Hematopoietic multipotent progenitor cell treated with erythropoietin and hydrocortisone succinate and interleukin-3 and kit ligand, for 15 days (in vitro differentiated cells): ENCODE data around the gene MRM2.

Experiments used
- DNase-seq: peaks from one replicate; pipeline ENCODE4 v3.0.0-alpha.2; 2015; ENCODE audit warnings: low spot score

The MRM2 gene

GRCh38 chr7:2266911-2267310 lies 24.9 kb upstream of the MRM2 start:
- no peak for DNase-seq

DNA sequence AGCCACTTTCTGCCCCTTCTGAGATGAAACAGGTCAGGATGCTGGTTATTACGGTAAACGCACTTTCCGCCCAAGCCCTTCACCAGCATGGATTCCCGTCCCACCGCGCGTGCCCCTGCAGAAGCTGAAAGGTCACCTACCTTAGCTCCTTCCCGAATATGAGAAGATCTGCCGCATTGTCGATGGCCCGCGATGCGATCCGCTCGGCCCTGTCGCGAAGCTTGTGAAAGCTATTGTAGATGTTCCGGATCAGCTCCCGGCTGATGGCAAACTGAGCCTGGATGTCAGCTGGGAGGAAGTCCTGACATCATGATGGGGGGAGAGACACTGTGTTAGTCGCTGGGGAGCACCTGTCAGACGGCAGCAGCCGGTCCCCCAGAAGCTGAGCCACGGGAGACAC lies 22.2 kb upstream of the MRM2 start:
- DNase-seq, result no peak

DNA sequence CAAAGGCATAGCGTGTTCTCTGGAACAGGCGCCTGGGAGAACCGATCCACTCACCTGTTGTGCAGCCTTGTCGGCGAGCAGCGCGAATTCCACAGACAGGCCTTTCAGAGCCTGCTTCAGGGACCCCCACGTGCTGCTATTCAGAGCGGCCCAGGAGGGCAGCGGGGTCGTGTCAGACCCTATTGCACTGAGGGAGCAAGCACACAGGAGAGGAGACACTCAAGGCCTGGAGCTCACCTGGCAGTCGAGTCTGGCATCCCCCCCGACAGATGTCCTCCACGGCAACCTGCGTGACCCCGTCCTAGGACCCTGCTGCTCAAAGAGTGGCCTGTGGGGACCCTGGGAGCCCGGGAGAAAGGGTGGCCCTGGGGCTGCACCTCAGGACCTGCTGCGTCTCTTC lies 21.2 kb upstream of the MRM2 start:
- DNase-seq, result no peak

- no peak for DNase-seq
Measured at GRCh38 chr7:2261611-2262010, 19.6 kb upstream of the MRM2 start.

GRCh38 chr7:2260820-2261219 lies 18.8 kb upstream of the MRM2 start:
- DNase-seq, result no peak

GRCh38 chr7:2259480-2259879 lies 17.5 kb upstream of the MRM2 start:
- DNase-seq, result no peak

DNA sequence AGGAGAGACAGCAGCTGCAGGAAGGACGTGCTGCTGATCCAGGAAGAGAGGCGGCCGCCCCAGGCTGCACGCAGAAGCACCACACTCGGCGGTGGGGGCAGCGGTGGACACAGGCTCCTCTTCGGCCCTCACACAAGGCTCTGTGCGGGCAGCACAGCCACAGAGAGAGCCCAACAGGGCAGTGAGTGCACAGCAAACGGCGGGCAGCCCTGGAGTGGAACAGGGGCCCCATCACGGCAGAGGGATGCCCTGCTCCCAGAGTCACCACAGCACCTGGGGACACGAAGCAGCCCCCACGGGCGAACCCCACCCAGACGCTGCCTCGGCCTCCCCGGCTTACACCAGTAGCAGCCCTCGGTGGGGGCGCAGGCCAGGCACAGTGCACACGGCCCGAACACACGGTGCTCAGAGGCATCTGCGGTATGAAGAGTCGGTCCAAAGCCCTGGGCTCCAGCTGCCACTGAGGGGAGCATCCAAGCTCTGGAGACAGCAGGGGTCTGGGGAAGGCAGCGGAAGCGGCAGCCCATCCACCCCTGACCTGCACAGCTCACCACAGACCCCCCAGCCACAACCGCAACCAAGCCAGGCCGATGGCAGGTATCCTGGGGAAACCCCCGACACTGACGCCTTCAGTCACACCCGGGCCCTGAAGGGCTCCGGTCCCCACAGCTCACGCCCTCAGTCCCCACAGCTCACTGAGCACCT lies 16.8 kb upstream of the MRM2 start:
- DNase-seq, result no peak

DNA sequence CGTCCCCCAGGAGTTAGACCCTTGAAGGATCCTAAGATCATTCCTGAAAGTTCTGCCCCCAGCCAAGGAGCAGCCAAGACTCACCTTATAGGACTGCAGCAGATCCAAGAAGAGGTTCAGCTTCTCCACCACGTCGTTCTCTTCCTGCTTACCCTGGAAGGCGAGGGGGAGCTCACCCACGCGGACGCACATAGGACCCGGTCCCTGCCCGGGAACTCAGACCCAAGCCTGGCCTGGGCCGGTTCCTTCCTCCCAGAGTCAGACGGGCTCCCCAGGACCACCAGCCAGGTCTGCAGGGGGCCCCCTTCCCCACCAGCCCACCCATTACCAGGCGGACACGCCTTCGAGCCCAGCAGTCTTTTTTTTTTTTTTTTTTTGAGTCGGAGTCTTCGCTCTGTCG lies 15.6 kb upstream of the MRM2 start:
- no peak for DNase-seq

GRCh38 chr7:2257046-2257551 lies 15.1 kb upstream of the MRM2 start:
- DNase-seq, result no peak

GRCh38 chr7:2256306-2257045 lies 14.5 kb upstream of the MRM2 start:
- DNase-seq, result no peak

GRCh38 chr7:2255145-2256139 lies 13.4 kb upstream of the MRM2 start:
- no peak for DNase-seq

- DNase-seq, result no peak
Measured at GRCh38 chr7:2254429-2255144, 12.6 kb upstream of the MRM2 start.

GRCh38 chr7:2253525-2254244 lies 11.7 kb upstream of the MRM2 start:
- DNase-seq, result no peak

DNA sequence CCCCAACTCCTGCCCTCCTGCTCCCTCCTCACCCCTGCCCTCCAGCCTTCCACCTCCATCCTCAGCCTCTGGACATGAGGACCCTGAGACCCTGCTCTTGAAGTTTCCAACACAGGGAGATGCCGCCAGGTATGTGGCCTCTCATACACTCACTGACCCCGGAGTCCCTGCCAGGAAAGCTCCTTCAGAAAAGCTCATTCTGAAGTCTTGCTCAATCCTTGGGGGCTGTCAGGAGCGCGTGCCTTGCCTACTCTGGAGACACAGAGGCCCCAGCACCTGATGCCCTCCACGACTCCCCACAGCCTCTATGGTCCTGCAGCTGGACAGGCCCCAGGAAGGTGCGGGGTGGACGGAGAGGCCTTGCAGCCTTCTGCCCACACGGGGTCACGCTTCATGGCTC lies 11.0 kb upstream of the MRM2 start:
- DNase-seq, result no peak

GRCh38 chr7:2251841-2252771 lies 10.1 kb upstream of the MRM2 start:
- DNase-seq, result no peak

- no peak for DNase-seq
Measured at GRCh38 chr7:2251381-2251780, 9.4 kb upstream of the MRM2 start.

DNA sequence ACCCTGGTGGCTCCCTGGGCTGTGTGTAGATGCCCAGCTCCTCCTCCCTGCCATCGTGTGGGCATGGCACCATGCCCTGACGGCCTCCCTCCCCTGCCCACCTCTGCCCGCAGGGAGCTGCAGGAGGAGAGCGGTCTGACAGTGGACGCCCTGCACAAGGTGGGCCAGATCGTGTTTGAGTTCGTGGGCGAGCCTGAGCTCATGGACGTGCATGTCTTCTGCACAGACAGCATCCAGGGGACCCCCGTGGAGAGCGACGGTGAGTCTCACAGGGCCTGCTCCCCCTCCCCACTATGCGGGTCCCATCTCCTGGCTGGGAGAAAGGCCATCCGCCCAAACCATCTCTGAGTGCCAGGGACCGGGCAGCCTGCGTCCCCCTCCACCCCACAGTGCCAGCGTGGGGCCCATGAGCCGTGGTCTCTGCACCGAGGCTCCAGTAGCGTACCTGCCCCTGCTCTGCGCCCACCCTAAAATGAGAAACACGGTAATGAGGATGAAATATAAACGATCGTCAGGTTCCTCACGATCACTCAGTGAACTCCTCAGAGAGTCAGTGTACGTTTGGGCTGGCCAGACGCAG lies 7.8 kb upstream of the MRM2 start:
- DNase-seq, result no peak

GRCh38 chr7:2248984-2249694 lies 7.1 kb upstream of the MRM2 start:
- DNase-seq, result no peak
